Tibial nerve (tissue), 3 donors: Measurements from ENCODE around the gene TDRD9.

Source experiments
- CTCF ChIP-seq, 5 experiments: fragments of 200-600 bp in 3 of 5; fragments of 450-650 bp in 2 of 5; sonication (generic) in 3 of 5; IDR thresholded peaks; one replicate each; pipeline ENCODE4 v1.5.1; 2016 to 2019; ENCODE audit warnings: antibody characterized with exemption in 5 of 5, mild to moderate bottlenecking in 3 of 5, moderate library complexity in 2 of 5
- POLR2A ChIP-seq, 2 donors: fragments of 450-650 bp; IDR thresholded peaks; one replicate each; pipeline ENCODE4 v1.6.1; 2017; ENCODE audit warnings: antibody characterized with exemption in 2 of 2, mild to moderate bottlenecking in 2 of 2, moderate library complexity in 2 of 2

GRCh38 chr14:104094056-104094708 lies 165.9 kb downstream of the TDRD9 start:
- TF ChIP-seq CTCF (IDR thresholded peaks at IDR 0.05) = no peak
- TF ChIP-seq POLR2A (IDR thresholded peaks at IDR 0.05) = no peak
